Muscle of back (tissue), 11 donors: Measurements from ENCODE around the gene NF1. TPM values are rescaled to one million over a fixed set of nuclear protein-coding genes. Genes with fewer than 3 reads are reported as not detected.
A peak's percentile ranks its signal among the peaks of the same experiment; 100 is the strongest.
"Not testable (repeated sequence)": the region's sequence is repeated elsewhere in the genome, so short reads cannot be mapped to it uniquely, and the experiment has no call there.

Experiments
- DNase-seq, 3 donors: peaks; one replicate each; pipeline versions ENCODE4 v3.0.0 to v3.0.0-alpha.2; 2013
- polyA plus RNA-seq, 10 donors: library from polyadenylated mRNA; unstranded; fragments of 120-200 nt; gene quantifications; one replicate each; pipeline ENCODE4 v1.2.1, GENCODE V29; 2013; ENCODE audit not compliant: insufficient read length in 10 of 10

NF1 gene
- polyA plus RNA-seq, 10 donors = 18.9 to 31.2 (median 25.1) TPM

DNA sequence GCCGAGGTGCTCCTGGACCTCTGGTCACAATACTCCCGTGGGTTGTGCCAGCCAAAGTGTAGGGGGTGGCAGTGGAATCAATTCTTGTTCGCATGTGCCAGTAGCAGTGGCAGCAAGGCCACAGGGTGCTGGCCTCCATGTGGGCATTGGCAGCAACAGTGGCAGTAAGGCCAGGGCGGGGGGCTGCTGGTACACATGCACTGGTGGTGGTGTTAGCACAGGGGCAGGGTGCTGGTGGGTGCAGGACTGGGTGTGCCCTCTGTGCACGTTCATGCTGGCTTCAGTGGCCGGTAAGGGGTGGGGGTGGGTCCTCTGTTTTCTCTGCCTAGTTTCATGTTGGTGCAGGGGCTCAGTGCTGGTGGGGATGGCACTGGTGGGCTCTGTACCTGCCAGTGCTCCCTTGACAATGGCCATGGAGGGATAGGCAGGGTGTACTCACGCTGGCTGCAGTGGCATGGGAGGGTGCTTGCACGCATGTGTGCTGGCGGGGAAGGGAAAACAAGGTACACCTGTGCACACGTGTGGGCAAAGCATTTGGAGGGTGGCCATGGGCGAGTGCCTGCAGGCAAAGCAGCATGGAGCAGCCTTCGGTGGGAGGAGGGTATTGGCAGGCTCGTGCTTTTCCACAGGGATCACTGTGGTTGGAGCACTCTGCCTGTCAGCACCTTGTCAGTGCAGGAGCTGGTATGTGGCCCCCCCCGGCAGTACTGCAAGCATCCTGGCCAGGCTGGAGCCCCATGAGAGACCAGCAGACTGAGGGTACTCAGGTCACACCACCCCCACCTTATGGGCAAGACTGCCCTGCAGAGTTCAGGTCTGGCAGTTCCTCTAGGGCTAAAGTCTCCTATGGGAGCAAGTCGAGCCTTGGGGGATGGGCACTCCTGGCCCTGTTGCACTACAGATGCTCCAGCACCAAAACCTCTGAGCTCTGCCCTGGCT is 35.8 kb downstream of the NF1 start:
- no peak for DNase-seq

DNA sequence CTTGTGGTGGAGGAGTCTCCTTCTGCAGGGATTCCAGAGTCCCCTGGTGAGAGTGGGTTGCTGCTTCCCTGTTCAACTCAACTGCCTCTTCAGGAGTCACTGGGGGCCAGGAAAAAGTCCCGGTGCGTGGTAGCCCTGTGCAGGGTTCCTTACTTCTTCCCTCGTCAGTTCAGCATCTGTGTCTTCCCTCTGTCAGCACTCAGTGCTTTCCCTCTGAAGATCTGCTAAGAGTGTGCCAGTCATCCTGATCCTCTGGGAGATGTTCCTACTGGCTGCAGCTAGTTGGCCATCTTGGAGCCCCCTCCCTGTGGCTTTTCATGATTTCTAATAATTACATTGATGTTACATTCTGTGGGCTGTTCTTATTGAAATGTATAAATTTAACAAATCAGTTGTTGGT is 36.5 kb downstream of the NF1 start:
- no peak for DNase-seq

DNA sequence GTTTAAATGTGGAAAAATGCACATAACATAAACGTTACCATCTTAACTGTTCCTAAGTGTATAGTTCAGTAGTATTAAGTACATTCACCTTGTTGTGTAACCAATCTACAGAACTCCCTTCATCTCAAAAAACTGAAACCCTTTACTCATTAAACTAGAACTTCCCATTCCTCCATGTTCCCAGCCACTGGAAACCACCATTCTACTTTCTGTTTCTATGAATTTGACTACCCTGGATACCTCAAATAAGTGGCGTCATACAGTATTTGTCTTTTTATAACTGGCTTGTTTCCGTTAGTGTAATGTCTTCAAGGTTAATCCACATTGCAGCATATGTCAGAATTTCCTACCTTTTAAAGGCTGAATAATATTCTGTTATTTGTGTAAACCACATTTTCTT is 38.2 kb downstream of the NF1 start:
- no peak for DNase-seq

DNA sequence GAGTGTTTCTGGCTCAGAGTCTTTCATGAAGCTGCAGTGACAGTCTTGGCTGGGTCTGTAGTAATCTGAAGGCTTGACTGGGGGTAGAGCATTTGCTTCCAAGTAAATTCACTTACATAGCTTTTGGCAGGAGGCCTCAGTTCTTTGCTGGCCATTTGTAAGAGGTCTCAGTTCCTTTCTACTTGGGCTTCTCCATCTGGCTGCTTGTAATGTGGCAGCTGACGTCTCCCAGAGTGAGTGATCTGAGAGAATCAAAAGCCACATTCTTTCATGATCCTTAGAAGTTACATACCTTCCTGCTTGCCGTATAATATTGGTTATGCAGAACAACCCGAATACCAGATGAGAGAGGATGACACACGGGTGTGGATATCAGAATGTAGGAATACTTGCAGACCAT is 39.8 kb downstream of the NF1 start:
- DNase-seq = peak; percentile 53 to 88 (median 70)

DNA sequence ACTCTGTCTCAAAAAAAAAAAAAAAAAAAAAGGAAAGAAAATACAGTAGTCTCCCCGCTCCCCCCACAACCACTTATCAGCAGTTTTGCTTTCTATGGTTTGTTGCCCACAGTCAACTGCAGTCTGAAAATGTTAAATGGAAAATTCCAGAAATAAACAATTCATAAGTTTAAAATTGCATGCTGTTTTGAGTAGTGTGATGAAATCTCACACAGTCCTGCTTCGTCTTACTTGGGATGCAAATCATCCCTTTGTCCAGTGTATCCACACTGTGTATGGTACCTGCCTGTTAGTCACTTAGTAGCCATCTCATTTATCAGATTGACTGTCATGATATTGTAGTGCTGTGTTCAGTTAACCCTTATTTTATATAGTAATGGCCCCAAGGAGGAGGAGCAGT is 41.5 kb downstream of the NF1 start:
- no peak for DNase-seq

DNA sequence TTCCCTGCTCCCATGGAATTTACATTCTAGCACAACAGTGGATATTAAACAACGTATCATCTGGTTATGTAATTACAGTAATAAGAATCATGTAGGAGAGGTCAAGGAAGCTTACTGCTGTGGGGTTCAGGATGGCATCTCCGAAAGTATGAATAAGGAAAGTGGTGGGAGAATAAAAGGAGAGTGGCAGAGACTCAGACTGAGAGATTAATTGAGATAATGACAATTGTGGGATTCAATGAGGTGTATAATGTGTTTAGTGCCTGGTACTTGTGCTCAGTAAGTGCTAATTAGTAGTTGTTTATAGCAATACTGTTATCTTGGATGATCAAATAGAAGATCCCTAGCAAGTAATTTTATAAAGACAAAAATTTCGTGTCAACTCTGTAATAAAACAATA is 45.3 kb downstream of the NF1 start:
- DNase-seq = no peak

DNA sequence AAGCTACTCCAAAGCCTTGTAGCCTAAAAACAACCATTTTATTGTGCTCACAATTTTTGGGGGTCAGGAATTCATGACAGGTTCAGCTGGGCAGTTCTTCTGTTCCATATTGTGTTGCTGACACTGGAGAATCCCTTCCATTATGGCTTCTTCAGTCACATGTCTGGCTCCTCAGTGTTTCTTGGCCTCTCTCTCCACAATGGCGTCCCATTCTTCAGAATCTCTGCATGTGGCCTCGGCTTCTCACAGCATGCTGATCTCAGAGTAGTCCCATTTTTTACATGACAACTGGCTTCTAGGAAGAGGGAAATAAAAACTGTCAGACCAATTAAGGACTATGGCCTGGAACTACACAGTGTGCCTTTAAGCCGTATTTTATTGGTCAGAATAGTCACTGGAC is 49.7 kb downstream of the NF1 start:
- no peak for DNase-seq

DNA sequence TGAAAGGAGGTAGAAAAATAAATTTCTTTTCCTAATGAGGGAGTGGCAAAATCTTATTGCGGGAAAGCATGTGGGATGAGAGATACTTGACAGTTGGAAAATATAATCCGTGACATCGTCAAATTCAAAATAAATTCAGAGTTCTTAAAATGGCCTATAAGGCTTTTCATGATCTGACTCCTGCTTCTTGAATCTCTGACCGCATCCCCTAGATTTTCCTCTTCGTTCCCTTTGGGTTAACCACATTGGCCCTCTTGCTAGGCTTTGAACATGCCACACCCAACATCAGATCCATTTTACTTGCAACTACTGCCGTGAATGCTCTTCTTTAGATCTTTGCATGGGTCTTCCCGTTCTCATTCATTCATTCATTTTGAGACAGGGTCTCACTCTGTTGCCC is 50.1 kb downstream of the NF1 start:
- DNase-seq = no peak

DNA sequence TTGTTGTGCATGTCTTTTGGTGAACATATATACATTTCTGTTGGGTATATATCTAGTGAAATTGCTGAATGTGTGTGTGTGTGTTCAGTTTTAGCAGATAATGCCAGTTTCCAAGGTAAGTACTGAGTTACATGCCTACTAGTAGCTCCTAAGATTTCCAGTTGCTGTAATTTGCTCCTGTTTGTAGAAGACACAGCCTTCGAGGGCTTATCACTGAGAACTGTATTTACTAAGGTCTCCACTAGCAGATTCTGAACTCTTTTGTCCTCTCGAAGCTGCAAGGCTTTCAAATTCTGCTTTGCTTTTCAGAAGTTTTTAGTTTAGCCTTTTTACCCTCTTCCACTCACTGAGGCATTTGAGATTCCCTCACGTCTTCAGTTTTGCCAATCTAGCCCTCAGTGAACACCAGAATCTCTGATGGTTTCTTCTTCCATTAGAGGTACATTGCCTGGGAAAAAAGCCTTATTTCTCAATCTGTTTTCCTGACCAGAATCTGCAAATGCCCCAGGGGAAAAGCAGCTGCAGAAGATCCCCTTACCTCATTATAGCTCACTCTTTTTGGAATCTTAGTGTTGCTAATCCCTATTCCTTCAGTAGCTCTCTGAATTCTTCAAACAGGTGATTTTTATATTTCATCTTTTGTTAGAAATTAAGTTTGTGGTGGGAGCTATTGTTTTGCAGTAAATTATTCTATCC is 52.9 kb downstream of the NF1 start:
- peak in 2 of 3 donors; percentile 10 to 39 for DNase-seq

DNA sequence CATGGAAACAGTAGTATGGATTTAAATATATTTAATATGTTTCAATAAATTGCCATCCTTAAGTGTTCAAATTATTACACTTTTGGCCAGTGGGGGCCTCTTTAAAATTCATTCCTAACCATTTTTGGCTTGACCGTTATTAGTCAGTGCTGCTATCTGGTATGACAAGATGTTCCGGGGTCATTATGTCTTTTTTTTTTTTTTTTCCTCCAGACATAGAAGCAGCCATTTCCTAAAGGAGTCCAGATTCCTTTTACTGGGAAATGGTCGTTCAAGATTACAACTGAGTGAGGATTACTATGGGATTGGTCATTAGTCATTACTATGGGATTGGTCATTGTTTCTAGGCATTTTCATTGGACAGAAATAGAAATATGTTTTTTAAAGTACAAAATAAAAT is 53.4 kb downstream of the NF1 start:
- DNase-seq = no peak

DNA sequence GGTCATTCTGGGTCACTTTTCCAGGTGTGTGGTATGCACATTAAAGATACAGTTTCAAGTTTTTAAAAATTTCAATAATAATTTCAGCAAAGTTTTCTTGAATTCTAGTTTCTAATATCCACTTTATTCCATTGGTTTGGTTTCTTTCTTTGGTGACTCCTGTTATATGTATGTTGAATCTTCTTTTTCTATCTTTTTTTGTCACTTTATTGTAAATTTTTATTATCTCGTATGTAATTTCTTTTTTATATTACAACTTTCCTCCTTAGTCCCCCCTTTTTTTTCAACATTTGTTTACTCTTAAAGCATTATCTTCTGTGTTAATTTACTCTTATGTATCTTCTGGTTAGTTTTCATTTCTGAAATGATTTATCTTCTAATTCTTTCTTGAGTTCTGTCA is 57.5 kb downstream of the NF1 start:
- DNase-seq = no peak

DNA sequence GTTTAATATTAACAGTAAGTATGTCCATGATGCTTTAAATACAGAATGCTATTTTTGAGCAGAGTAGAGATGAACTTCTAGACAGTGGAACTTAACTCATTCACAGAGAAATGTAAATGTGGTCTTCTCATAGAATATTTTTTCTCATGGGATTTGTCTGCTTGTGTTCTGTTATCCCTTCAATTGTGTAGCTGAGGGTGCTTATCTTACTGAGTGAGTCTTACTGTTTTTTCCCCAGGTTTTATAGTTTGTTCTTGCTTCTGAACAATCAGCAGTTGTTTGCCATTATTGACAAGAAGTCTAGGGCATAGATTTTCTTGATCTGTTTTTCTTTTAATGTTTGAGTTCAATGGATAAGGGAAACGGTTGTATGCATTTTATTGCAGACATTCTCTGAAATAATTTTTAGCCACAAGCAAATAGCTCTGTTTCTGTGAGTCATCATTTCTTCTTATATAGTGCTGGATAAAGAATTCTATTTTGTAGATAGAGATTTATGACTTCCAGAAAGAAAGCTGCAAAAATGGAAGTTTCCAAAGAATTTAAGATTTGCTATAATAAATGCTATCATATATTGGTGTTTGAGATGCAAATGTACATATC is 60.5 kb downstream of the NF1 start:
- peak in 1 of 3 donors; percentile 17 for DNase-seq

DNA sequence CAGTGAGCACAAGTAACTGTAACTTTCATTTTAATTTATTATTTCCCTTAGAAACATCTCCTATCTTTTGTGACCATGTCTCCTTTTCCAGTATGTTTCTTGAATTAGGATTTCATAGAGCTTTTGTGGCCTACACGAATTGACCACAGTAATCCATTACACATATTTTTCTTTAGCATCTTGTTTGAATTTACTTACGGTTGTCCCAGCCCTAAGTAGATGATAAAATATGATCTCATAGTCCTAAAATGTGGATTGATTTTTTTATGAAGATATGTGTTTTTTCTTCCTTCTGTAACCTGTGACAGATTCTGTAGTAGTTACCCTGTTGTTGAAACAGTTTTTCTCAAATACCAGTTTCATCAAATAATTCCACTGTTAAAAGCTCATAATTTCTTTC is 61.5 kb downstream of the NF1 start:
- DNase-seq = peak in 1 of 3 donors; percentile 60

DNA sequence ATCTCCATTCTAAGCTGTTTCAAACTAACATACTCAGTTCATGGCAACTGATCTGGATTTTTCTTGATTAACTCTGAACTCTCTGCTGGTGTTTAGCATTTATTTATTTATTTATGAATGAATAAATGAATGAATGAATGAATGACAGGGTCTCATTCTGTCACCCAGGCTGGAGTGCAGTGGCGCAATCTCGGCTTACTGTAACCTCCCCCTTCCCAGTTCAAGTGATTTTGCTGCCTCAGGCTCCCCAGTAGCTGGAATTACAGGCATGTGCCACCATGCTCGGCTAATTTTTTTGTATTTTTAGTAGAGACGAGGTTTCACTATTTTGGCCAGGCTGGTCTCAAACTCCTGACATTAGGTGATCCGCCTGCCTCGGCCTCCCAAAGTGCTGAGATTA is 62.1 kb downstream of the NF1 start:
- not testable (repeated sequence) for DNase-seq

DNA sequence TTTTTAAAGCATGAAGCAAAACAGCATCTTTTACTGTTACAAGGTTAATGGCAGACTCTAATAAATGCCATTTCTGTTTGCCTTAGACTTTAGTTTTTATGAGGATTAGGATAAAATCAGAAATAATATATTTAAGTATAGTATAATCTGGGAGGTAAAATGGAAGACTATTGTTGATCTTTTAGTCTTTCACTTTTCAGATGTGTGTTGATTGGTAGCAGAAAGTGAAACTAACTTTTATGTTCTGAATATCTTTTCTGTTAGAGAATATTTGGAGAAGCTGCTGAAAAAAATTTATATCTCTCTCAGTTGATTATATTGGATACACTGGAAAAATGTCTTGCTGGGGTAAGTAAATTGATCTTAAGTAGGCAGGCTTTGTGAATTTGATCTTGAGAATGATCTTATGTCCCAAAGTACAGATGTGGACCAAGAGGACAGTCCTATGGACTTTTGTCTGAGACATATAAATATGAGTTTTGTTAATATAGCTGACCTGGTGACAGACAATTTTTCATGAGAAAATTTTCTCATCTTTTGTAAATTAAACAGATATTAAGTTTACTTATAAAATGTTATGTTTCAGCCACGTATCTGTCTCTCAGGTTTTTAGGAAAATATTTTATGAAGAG is 64.1 kb downstream of the NF1 start:
- DNase-seq = no peak

DNA sequence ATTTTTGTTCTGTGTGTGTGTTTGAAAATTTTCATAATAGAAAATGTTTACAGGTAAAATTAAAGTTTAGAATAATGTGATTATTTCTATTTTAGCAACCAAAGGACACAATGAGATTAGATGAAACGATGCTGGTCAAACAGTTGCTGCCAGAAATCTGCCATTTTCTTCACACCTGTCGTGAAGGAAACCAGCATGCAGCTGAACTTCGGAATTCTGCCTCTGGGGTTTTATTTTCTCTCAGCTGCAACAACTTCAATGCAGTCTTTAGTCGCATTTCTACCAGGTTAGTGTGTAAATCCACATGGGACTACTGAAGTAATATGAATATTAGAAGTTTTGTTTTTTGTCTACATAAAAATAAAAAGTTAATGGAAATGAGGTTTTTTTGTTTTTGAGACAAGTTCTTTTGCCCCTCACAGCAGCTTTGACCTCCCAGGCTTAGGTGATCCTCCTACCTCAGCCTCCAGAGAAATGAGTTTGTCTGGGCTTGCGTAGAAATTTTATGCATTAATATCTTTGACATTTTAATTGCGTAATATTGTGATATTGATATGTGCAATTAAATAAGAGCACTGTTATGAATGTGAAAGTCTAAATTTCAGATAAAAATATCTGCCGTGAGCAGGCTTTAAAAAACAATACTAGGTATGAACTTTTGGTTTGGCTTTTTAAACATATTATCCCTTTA is 68.5 kb downstream of the NF1 start:
- no peak for DNase-seq

DNA sequence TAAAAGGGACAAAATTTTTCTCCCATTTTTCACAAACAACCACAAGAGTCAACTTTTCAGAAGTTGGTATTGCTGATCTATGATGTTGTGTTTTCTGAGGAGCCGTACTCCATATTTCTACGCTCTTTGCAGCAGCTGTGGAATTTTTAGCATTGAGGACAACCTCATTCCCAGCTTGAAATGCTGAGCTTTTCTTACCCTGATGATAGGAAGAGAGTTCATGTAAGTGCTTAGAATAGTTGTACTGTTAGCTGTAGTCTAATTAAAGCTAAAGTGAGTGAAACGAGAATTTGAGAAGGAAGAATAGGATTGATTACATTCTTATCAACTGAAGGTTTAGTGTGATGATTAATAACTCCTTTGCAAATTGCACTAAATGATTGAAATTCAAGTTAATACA is 72.3 kb downstream of the NF1 start:
- no peak for DNase-seq

DNA sequence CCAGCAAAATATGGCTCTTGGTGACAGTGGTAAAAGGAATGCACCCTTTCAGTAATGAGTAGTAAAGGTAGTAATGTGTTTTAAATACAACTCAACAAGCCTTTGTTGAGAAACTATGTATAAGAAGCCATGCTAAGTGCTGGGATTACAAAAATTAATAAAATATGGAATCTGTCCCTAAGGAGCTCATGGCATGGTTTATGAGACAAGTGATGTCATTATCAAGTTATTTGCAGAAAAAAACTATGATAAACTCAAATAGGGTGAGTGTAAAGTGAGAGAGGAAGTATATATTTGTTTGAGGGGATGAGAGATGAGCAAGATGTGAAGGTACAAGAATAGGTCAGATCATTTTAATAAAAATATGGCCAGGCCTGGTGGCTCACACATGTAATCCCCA is 76.9 kb downstream of the NF1 start:
- no peak for DNase-seq

DNA sequence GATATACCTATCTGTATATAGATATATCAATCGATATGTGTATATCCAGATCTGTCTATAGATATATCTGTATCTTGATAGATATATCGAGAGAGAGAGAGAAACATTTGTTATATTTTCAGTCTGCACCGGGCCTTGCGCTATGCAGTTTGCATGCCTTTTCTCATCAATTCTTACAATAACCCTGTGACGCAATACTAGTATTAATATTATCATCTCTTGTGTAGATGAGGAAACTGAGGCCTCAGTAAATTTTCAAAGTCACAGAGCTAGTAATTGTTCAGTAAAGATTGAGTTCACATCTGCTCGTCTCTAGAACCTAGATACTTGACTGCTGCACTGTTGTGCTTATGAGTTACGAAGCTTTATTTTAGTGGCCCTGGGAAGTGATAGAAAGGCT is 77.6 kb downstream of the NF1 start:
- DNase-seq = no peak

DNA sequence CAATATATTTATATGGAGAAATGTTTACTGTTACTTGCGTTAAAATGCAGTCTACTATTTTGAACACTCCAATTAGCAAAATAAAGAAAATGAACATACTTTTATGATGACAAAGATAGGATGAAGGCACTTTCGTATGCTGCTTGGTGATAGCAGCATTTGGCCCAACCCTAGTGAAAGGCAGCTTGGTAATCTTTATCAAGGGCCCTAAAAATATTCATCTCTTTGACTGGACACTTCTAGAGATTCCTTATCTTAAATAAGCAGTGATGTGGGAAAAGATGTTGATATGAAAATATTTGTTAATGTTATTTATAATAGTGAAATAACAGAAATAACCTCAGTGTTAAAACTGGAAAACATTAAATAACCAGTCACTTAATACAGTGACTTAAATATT is 79.4 kb downstream of the NF1 start:
- no peak for DNase-seq

DNA sequence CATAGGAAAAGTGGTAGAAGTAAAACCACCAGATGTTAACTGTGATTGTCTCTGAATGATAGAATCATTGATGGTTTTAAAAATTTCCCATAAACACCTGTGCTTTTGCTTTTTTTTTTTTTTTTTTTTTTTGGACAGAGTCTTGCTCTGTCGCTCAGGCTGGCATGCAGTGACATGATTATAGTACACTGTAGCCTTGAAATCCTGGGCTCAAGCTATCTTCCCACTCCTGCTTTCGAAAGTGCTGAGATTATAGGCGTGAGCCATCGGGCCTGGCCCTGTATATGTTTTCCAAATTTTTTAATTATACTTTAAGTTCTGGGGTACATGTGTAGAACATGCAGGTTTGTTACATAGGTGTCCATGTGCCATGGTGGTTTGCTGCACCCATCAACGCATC is 80.5 kb downstream of the NF1 start:
- DNase-seq = no peak

DNA sequence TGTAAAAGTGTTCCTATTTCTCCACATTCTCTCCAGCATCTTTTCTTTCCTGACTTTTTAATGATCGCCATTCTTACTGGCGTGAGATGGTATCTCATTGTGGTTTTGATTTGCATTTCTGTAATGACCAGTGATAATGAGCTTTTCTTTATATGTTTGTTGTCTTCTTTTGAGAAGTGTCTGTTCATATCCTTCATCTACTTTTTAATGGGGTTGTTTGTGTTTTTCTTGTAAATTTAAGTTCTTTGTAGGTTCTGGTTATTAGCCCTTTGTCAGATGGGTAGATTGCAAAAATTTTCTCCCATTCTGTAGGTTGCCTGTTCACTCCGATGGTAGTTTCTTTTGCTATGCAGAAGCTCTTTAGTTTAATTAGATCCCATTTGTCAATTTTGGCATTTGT is 81.4 kb downstream of the NF1 start:
- not testable (repeated sequence) for DNase-seq
